HL-60 (cell line): ENCODE data around the gene TOMM70.

ENCODE experiments used
- DNase-seq, 2 experiments: peaks; one replicate each; pipeline ENCODE4 v3.0.0-alpha.2; 2010 to 2020; ENCODE audit warnings: low read depth in 1 of 2, low spot score in 1 of 2
- H3K27ac ChIP-seq: fragments of 250-450 bp; sonication (Bioruptor Pico); replicated peaks from 2 replicates; pipeline ENCODE4 v1.5.1; 2020; ENCODE audit warnings: mild to moderate bottlenecking, moderate library complexity
- H3K27me3 ChIP-seq: fragments of 250-450 bp; sonication (Bioruptor Pico); 2 replicates; pipeline ENCODE4 v1.5.1; 2021; ENCODE audit warnings: mild to moderate bottlenecking, moderate library complexity; ENCODE audit not compliant: insufficient read depth, poor library complexity, severe bottlenecking
- H3K4me3 ChIP-seq: replicated peaks from 2 replicates; pipeline ENCODE4 v1.5.1; 2011; ENCODE audit warnings: mild to moderate bottlenecking, control low read depth, low read length; ENCODE audit not compliant: insufficient read depth
- GABPA ChIP-seq: IDR thresholded peaks from 2 replicates; pipeline ENCODE4 v1.6.1; 2012; ENCODE audit warnings: low read depth
- POLR2AphosphoS5 ChIP-seq: IDR thresholded peaks from 2 replicates; pipeline ENCODE4 v1.6.1; 2012; ENCODE audit warnings: low read depth
- REST ChIP-seq: IDR thresholded peaks from 2 replicates; pipeline ENCODE4 v1.6.1; 2012; ENCODE audit warnings: low read depth; ENCODE audit not compliant: insufficient replicate concordance
- SPI1 ChIP-seq: IDR thresholded peaks from 2 replicates; pipeline ENCODE4 v1.6.1; 2012; ENCODE audit warnings: low read depth, mild to moderate bottlenecking, borderline replicate concordance
- TF ChIP-seq, protein P1 (sequence below): IDR thresholded peaks from one replicate; pipeline ENCODE4 v1.5.1; 2011; ENCODE audit warnings: low read length, control low read depth, inconsistent platforms; ENCODE audit not compliant: insufficient read depth

TOMM70 gene

DNA sequence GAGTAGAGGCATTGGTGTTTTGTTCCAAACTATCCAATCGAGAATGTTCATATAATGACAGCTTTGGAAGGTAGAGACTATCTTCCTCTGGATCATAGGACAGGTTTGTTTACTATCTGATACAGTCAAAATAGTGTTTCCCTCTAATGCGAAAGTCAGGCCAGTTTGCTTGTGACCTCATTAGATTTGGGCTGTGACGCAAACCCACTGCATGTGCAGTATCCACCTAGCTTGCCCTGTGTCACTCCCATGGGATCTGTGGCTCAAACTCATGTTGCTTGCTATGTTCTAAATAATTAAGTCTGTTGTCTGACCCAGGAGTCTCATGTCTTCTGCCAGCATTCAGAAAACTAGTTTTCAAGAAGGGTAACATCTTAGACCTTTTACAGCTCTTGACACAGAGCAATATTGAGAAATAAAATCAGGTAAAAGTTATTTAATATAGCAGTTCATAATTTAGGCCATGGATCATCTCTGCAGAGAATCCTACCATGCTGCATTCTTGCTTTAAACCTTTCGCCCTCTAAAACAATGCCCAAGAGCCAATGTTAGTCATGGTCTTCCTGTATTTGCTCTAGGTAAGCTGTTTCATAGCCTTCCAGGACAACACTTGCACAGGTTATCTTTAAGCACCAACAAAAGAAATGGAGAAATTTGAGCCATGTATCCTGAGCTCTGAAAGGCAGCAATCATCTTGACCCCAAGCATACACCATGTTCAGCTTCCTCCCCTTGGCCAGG, 40.0 kb downstream of the TOMM70 start:
- H3K4me3 ChIP-seq, result no peak overlapping the region
- no peak for DNase-seq
- H3K27ac ChIP-seq, result no peak overlapping the region
- TF ChIP-seq POLR2AphosphoS5 (peak; percentile 15; the same call in 1 of the 2 replicates), SPI1 (no peak)
- H3K27me3 ChIP-seq, result no peaks in the 10 kb centered on the region

DNA sequence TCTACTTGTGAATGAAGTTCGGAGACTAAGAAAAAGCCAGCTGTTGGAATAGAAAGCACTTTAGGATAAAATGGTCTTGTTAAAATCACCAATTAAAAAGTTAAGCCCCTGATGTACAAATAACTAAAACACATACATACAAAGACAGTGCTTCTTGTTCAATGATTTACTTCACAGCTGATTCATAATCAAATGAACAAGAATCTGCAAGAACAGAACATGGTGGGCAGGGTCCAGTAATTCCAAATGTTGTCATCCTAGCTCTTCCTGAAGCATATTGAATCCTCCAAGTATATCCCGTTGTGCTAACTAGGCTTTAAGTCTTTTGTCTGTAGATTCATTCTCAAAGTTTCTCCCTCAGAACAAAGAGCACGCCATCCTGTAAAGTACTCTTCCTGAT, 41.9 kb downstream of the TOMM70 start:
- H3K27ac ChIP-seq, result no peak overlapping the region

DNA sequence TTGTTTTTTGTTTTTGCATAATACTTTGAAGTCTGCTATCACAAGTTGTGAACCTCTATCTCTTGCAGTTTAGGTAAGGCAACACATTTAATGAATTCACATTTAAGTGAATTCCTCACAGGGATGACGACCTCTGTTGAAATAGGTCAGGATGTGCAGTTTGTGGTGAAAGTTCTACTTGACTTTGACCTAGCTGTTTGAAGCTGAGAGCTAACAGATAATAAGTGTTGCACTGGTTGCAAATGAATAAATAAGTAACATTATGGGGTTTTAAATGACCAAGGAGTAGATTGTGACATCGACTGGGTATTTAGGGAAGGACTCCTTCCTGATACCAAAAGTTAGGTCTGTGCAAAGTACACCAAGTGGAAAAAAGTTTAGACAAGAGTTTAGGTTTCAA, 42.5 kb downstream of the TOMM70 start:
- no peak overlapping the region for H3K4me3 ChIP-seq
- no peaks in the 10 kb centered on the region for H3K27me3 ChIP-seq
- TF ChIP-seq POLR2AphosphoS5, result no peak
- no peak for TF ChIP-seq GABPA
- TF ChIP-seq, protein P1, sequence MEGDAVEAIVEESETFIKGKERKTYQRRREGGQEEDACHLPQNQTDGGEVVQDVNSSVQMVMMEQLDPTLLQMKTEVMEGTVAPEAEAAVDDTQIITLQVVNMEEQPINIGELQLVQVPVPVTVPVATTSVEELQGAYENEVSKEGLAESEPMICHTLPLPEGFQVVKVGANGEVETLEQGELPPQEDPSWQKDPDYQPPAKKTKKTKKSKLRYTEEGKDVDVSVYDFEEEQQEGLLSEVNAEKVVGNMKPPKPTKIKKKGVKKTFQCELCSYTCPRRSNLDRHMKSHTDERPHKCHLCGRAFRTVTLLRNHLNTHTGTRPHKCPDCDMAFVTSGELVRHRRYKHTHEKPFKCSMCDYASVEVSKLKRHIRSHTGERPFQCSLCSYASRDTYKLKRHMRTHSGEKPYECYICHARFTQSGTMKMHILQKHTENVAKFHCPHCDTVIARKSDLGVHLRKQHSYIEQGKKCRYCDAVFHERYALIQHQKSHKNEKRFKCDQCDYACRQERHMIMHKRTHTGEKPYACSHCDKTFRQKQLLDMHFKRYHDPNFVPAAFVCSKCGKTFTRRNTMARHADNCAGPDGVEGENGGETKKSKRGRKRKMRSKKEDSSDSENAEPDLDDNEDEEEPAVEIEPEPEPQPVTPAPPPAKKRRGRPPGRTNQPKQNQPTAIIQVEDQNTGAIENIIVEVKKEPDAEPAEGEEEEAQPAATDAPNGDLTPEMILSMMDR, result no peak
- no peak for TF ChIP-seq REST
- TF ChIP-seq SPI1, result no peak
- no peak for DNase-seq
- no peak overlapping the region for H3K27ac ChIP-seq

More for the DNA sequence above, 41.9 kb downstream of the TOMM70 start:
- DNase-seq, result no peak
- Histone ChIP-seq H3K27me3 (no peaks in the 10 kb centered on the region), H3K4me3 (no peak overlapping the region)
- TF ChIP-seq, protein P1, result no peak
- no peak for TF ChIP-seq REST
- no peak for TF ChIP-seq POLR2AphosphoS5
- TF ChIP-seq SPI1, result no peak
- TF ChIP-seq GABPA, result no peak

DNA sequence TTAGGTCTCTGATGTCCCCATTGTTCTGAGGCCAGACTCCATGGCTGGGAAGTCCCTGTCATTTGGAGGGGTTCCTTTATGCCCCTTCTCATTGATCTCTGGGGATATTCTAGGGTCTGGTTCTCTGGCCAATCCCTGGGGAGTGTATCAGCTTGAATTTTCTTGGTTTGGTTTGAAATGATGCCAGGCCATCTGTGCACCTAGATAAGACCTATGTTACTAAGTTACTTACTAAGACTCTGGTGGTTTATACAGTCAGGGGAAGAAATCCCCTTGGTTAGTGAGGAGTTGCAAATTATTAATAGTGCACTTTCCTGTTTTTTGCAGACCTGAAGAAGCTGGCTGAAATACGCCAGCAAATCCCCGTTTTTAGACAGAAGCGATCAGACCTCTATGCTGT, 46.0 kb downstream of the TOMM70 start:
- no peak for TF ChIP-seq REST
- TF ChIP-seq SPI1, result no peak
- TF ChIP-seq, protein P1, result no peak
- no peak for TF ChIP-seq GABPA
- no peak for TF ChIP-seq POLR2AphosphoS5
- DNase-seq, result no peak
- no peak overlapping the region for H3K27ac ChIP-seq
- H3K27me3 ChIP-seq, result no peaks in the 10 kb centered on the region
- H3K4me3 ChIP-seq, result no peak overlapping the region
